ENCODE measurements around the gene C20orf204. TPM values are rescaled to one million over a fixed set of nuclear protein-coding genes. Genes with fewer than 3 reads are reported as not detected.
A peak's percentile ranks its signal among the peaks of the same experiment; 100 is the strongest.

Gene C20orf204
- total and polyA plus RNA-seq, 2 of the 8 experiments (the other 6 are each of a cell fraction or from before 2014, with no cell fraction given): 0.39 to 0.52 TPM

GRCh38 chr20:64079273-64080012, 43.5 kb downstream of the C20orf204 start, which contains the start of gene RGS19 (continued):
- TF ChIP-seq, protein P1, sequence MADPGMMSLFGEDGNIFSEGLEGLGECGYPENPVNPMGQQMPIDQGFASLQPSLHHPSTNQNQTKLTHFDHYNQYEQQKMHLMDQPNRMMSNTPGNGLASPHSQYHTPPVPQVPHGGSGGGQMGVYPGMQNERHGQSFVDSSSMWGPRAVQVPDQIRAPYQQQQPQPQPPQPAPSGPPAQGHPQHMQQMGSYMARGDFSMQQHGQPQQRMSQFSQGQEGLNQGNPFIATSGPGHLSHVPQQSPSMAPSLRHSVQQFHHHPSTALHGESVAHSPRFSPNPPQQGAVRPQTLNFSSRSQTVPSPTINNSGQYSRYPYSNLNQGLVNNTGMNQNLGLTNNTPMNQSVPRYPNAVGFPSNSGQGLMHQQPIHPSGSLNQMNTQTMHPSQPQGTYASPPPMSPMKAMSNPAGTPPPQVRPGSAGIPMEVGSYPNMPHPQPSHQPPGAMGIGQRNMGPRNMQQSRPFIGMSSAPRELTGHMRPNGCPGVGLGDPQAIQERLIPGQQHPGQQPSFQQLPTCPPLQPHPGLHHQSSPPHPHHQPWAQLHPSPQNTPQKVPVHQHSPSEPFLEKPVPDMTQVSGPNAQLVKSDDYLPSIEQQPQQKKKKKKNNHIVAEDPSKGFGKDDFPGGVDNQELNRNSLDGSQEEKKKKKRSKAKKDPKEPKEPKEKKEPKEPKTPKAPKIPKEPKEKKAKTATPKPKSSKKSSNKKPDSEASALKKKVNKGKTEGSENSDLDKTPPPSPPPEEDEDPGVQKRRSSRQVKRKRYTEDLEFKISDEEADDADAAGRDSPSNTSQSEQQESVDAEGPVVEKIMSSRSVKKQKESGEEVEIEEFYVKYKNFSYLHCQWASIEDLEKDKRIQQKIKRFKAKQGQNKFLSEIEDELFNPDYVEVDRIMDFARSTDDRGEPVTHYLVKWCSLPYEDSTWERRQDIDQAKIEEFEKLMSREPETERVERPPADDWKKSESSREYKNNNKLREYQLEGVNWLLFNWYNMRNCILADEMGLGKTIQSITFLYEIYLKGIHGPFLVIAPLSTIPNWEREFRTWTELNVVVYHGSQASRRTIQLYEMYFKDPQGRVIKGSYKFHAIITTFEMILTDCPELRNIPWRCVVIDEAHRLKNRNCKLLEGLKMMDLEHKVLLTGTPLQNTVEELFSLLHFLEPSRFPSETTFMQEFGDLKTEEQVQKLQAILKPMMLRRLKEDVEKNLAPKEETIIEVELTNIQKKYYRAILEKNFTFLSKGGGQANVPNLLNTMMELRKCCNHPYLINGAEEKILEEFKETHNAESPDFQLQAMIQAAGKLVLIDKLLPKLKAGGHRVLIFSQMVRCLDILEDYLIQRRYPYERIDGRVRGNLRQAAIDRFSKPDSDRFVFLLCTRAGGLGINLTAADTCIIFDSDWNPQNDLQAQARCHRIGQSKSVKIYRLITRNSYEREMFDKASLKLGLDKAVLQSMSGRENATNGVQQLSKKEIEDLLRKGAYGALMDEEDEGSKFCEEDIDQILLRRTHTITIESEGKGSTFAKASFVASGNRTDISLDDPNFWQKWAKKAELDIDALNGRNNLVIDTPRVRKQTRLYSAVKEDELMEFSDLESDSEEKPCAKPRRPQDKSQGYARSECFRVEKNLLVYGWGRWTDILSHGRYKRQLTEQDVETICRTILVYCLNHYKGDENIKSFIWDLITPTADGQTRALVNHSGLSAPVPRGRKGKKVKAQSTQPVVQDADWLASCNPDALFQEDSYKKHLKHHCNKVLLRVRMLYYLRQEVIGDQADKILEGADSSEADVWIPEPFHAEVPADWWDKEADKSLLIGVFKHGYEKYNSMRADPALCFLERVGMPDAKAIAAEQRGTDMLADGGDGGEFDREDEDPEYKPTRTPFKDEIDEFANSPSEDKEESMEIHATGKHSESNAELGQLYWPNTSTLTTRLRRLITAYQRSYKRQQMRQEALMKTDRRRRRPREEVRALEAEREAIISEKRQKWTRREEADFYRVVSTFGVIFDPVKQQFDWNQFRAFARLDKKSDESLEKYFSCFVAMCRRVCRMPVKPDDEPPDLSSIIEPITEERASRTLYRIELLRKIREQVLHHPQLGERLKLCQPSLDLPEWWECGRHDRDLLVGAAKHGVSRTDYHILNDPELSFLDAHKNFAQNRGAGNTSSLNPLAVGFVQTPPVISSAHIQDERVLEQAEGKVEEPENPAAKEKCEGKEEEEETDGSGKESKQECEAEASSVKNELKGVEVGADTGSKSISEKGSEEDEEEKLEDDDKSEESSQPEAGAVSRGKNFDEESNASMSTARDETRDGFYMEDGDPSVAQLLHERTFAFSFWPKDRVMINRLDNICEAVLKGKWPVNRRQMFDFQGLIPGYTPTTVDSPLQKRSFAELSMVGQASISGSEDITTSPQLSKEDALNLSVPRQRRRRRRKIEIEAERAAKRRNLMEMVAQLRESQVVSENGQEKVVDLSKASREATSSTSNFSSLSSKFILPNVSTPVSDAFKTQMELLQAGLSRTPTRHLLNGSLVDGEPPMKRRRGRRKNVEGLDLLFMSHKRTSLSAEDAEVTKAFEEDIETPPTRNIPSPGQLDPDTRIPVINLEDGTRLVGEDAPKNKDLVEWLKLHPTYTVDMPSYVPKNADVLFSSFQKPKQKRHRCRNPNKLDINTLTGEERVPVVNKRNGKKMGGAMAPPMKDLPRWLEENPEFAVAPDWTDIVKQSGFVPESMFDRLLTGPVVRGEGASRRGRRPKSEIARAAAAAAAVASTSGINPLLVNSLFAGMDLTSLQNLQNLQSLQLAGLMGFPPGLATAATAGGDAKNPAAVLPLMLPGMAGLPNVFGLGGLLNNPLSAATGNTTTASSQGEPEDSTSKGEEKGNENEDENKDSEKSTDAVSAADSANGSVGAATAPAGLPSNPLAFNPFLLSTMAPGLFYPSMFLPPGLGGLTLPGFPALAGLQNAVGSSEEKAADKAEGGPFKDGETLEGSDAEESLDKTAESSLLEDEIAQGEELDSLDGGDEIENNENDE (IDR thresholded peaks at IDR 0.05; ENCODE audit: insufficient replicate concordance, low read length): no peak
- TF ChIP-seq MAX (IDR thresholded peaks at IDR 0.05) (peak; percentile 37; the same call in 1 of the 2 replicates), POLR2A (IDR thresholded peaks at IDR 0.05; ENCODE audit: control extremely low read depth in 1 of 2, low read depth in 2 of 2, low read length in 2 of 2) (no peak), KDM1A (IDR thresholded peaks at IDR 0.05; ENCODE audit: borderline replicate concordance, low read length) (peak; percentile 92), CHD2 (IDR thresholded peaks at IDR 0.05; ENCODE audit: low read length) (no peak), CREB1 (IDR thresholded peaks at IDR 0.05) (no peak), GABPA (IDR thresholded peaks at IDR 0.05; ENCODE audit: borderline replicate concordance, insufficient read depth, low read length) (no peak), BACH1 (IDR thresholded peaks at IDR 0.05; ENCODE audit: low read length) (peak; percentile 23; the same call in 1 of the 2 replicates), KDM4A (IDR thresholded peaks at IDR 0.05; ENCODE audit: low read depth, low read length, severe bottlenecking) (peak; percentile 81), PHF8 (conservative IDR thresholded peaks at IDR 0.05; ENCODE audit: low read depth, low read length) (peak; percentile 39), NRF1 (IDR thresholded peaks at IDR 0.05; ENCODE audit: low read depth, low read length) (peak; percentile 49)
